ENCODE results near the gene RUNX2. TPM values are rescaled to one million over a fixed set of nuclear protein-coding genes. Genes with fewer than 3 reads are reported as not detected.

Gene RUNX2
- total and polyA plus RNA-seq, 2 experiments from 2014 or later, result 1.0 to 2.1 TPM

- Histone ChIP-seq H3K9me3 (ENCODE audit: low read depth) (no peaks in the 10 kb centered on the region), H3K4me1 (ENCODE audit: insufficient read depth) (peaks cover 5% of the 10 kb centered on the region), H4K20me1 (ENCODE audit: insufficient read depth, poor library complexity, severe bottlenecking) (no peaks in the 10 kb centered on the region), H2AFZ (no peak overlapping the region), H3K27me3 (no peaks in the 10 kb centered on the region), H3K79me2 (no peaks in the 10 kb centered on the region), H3K36me3 (replicated peaks; ENCODE audit: insufficient read depth, low read depth) (no peaks in the 10 kb centered on the region), H3K4me3 (no peak overlapping the region), H3K4me2 (no peak overlapping the region), H3K27ac (no peak overlapping the region), H3K9me2 (replicated peaks; ENCODE audit: insufficient read depth) (no peaks in the 10 kb centered on the region)
- 45% methylated on average over 2 of the region's 2 CpGs for WGBS (ENCODE audit: low lambda C conversion rate, missing lambda C conversion rate)
- no peak for DNase-seq (ENCODE audit: low spot score)
- TF ChIP-seq EZH2 (IDR thresholded peaks at IDR 0.05; ENCODE audit: borderline replicate concordance) (no peak), EZH2phosphoT487 (IDR thresholded peaks at IDR 0.05; ENCODE audit: low read depth, severe bottlenecking, unreplicated experiment) (no peak)
- TF ChIP-seq, protein P1, sequence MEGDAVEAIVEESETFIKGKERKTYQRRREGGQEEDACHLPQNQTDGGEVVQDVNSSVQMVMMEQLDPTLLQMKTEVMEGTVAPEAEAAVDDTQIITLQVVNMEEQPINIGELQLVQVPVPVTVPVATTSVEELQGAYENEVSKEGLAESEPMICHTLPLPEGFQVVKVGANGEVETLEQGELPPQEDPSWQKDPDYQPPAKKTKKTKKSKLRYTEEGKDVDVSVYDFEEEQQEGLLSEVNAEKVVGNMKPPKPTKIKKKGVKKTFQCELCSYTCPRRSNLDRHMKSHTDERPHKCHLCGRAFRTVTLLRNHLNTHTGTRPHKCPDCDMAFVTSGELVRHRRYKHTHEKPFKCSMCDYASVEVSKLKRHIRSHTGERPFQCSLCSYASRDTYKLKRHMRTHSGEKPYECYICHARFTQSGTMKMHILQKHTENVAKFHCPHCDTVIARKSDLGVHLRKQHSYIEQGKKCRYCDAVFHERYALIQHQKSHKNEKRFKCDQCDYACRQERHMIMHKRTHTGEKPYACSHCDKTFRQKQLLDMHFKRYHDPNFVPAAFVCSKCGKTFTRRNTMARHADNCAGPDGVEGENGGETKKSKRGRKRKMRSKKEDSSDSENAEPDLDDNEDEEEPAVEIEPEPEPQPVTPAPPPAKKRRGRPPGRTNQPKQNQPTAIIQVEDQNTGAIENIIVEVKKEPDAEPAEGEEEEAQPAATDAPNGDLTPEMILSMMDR (IDR thresholded peaks at IDR 0.05; ENCODE audit: poor library complexity), result no peak
Observed at GRCh38 chr6:45447716-45448115, 119.6 kb downstream of the RUNX2 start.

GRCh38 chr6:45448417-45449389 is 120.6 kb downstream of the RUNX2 start:
- H3K4me2 ChIP-seq, result no peak overlapping the region
- no peaks in the 10 kb centered on the region for H3K9me2 ChIP-seq (replicated peaks; ENCODE audit: insufficient read depth)
- H3K4me3 ChIP-seq, result no peak overlapping the region

DNA sequence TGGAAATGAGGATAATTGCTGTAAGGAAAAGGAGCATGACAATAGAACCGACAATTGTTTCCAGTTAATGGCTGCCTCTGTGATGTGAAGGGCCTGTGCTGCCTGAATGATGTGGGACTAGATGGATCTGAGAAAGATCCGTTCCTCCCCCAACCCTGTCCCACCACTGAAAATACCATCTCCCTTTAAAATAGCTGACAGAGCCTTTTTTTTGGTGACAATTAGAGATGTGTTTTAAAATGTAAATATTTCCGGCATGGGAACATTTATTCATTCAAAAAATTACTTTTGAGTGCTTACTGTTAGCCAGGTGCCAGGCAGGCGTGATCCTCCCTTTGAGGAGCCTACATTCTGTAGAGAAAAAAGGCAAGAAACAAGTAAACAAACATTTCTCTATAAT is 122.0 kb downstream of the RUNX2 start:
- H3K36me3 ChIP-seq (replicated peaks; ENCODE audit: insufficient read depth, low read depth), result no peaks in the 10 kb centered on the region
- H3K4me2 ChIP-seq, result no peak overlapping the region
- 96% methylated on average over 4 of the region's 4 CpGs for WGBS (ENCODE audit: low lambda C conversion rate, missing lambda C conversion rate)
- no peak overlapping the region for H3K4me3 ChIP-seq
- no peaks in the 10 kb centered on the region for H3K9me3 ChIP-seq (ENCODE audit: low read depth)
- H4K20me1 ChIP-seq (ENCODE audit: insufficient read depth, poor library complexity, severe bottlenecking), result no peaks in the 10 kb centered on the region
- no peak for DNase-seq (ENCODE audit: low spot score)
- no peak overlapping the region for H2AFZ ChIP-seq
- TF ChIP-seq EZH2phosphoT487 (IDR thresholded peaks at IDR 0.05; ENCODE audit: low read depth, severe bottlenecking, unreplicated experiment) (no peak), EZH2 (IDR thresholded peaks at IDR 0.05; ENCODE audit: borderline replicate concordance) (no peak)
- TF ChIP-seq, protein P1 (IDR thresholded peaks at IDR 0.05; ENCODE audit: poor library complexity), result no peak
- no peaks in the 10 kb centered on the region for H3K79me2 ChIP-seq
- H3K27me3 ChIP-seq, result no peaks in the 10 kb centered on the region
- H3K27ac ChIP-seq, result no peak overlapping the region
- H3K4me1 ChIP-seq (ENCODE audit: insufficient read depth), result peaks cover 5% of the 10 kb centered on the region
- no peaks in the 10 kb centered on the region for H3K9me2 ChIP-seq (replicated peaks; ENCODE audit: insufficient read depth)

More at GRCh38 chr6:45448417-45449389, 120.6 kb downstream of the RUNX2 start:
- H3K27me3 ChIP-seq, result no peaks in the 10 kb centered on the region
- H3K36me3 ChIP-seq (replicated peaks; ENCODE audit: insufficient read depth, low read depth), result no peaks in the 10 kb centered on the region
- no peak for DNase-seq (ENCODE audit: low spot score)
- no peaks in the 10 kb centered on the region for H4K20me1 ChIP-seq (ENCODE audit: insufficient read depth, poor library complexity, severe bottlenecking)
- H3K9me3 ChIP-seq (ENCODE audit: low read depth), result no peaks in the 10 kb centered on the region
- TF ChIP-seq, protein P1 (IDR thresholded peaks at IDR 0.05; ENCODE audit: poor library complexity), result no peak
- TF ChIP-seq EZH2 (IDR thresholded peaks at IDR 0.05; ENCODE audit: borderline replicate concordance) (no peak), EZH2phosphoT487 (IDR thresholded peaks at IDR 0.05; ENCODE audit: low read depth, severe bottlenecking, unreplicated experiment) (no peak)
- H3K4me1 ChIP-seq (ENCODE audit: insufficient read depth), result peaks cover 5% of the 10 kb centered on the region
- 95% methylated on average over 8 of the region's 8 CpGs for WGBS (ENCODE audit: low lambda C conversion rate, missing lambda C conversion rate)
- no peak overlapping the region for H3K27ac ChIP-seq
- no peak overlapping the region for H2AFZ ChIP-seq
- no peaks in the 10 kb centered on the region for H3K79me2 ChIP-seq

Data from hepatocyte (in vitro differentiated cells).